GM18909 (cell line): ENCODE results near the gene MPPED2.

Source experiments
- ATAC-seq: cut with Tn5 transposase; IDR thresholded peaks from one replicate; pipeline ENCODE4 v1.9.1; 2021; ENCODE audit warnings: mild to moderate bottlenecking; ENCODE audit not compliant: unreplicated experiment, poor library complexity

The MPPED2 gene

GRCh38 chr11:30489511-30489910, 96.6 kb downstream of the MPPED2 start:
- no peak for ATAC-seq

GRCh38 chr11:30489076-30489475, 97.1 kb downstream of the MPPED2 start:
- ATAC-seq = no peak

GRCh38 chr11:30488304-30488998, 97.7 kb downstream of the MPPED2 start:
- ATAC-seq = no peak

GRCh38 chr11:30487200-30487898, 98.8 kb downstream of the MPPED2 start:
- no peak for ATAC-seq

GRCh38 chr11:30485756-30486155, 100.4 kb downstream of the MPPED2 start:
- no peak for ATAC-seq

- ATAC-seq = no peak
Observed at GRCh38 chr11:30485222-30485621, 100.9 kb downstream of the MPPED2 start.

- no peak for ATAC-seq
Observed at GRCh38 chr11:30483056-30483455, 103.1 kb downstream of the MPPED2 start.

- no peak for ATAC-seq
Observed at GRCh38 chr11:30481796-30482195, 104.4 kb downstream of the MPPED2 start.

- no peak for ATAC-seq
Observed at GRCh38 chr11:30481330-30481729, 104.8 kb downstream of the MPPED2 start.

- no peak for ATAC-seq
Observed at GRCh38 chr11:30479899-30480298, 106.3 kb downstream of the MPPED2 start.

GRCh38 chr11:30478923-30479322, 107.2 kb downstream of the MPPED2 start:
- ATAC-seq = no peak

- ATAC-seq = no peak
Observed at GRCh38 chr11:30477061-30477460, 109.1 kb downstream of the MPPED2 start.

GRCh38 chr11:30474151-30474954, 111.8 kb downstream of the MPPED2 start:
- no peak for ATAC-seq

GRCh38 chr11:30471244-30471643, 114.9 kb downstream of the MPPED2 start:
- no peak for ATAC-seq

GRCh38 chr11:30468881-30469280, 117.3 kb downstream of the MPPED2 start:
- no peak for ATAC-seq

GRCh38 chr11:30467176-30467575, 119.0 kb downstream of the MPPED2 start:
- no peak for ATAC-seq

GRCh38 chr11:30465623-30466022, 120.5 kb downstream of the MPPED2 start:
- ATAC-seq = no peak

GRCh38 chr11:30465192-30465591, 121.0 kb downstream of the MPPED2 start:
- no peak for ATAC-seq

GRCh38 chr11:30463266-30463665, 122.9 kb downstream of the MPPED2 start:
- ATAC-seq = no peak

GRCh38 chr11:30462421-30462820, 123.7 kb downstream of the MPPED2 start:
- ATAC-seq = no peak

- ATAC-seq = no peak
Observed at GRCh38 chr11:30459821-30460220, 126.3 kb downstream of the MPPED2 start.
